SK-N-SH (cell line): ENCODE data around the gene AGRN. TPM values are rescaled to one million over a fixed set of nuclear protein-coding genes. Genes with fewer than 3 reads are reported as not detected.

Experiments
- CTCF ChIA-PET: fragments of 300-600, 350-600 bp; formaldehyde crosslinking; extraction: SDS; loops from one replicate; lab custom pipeline; 2021; lab: Yijun Ruan, JAX
- POLR2A ChIA-PET: fragments of 350-600 bp; sonication (Branson Sonifier 250); formaldehyde crosslinking; extraction: SDS; loops from one replicate; lab custom pipeline; 2020; ENCODE audit warnings: antibody characterized with exemption, inconsistent platforms; lab: Yijun Ruan, JAX
- DNase-seq: peaks from one replicate; pipeline ENCODE4 v3.0.0; 2012
- H2AFZ ChIP-seq: fragments of 200-600 bp; sonication (generic); 2 replicates; pipeline ENCODE4 v1.8.1; 2016; ENCODE audit warnings: antibody characterized with exemption, mild to moderate bottlenecking, low read depth
- H3F3A ChIP-seq: fragments of 200-600 bp; sonication (generic); replicated peaks from 2 replicates; pipeline ENCODE3; 2016; ENCODE audit warnings: antibody characterized with exemption, mild to moderate bottlenecking; ENCODE audit not compliant: insufficient read depth
- H3K27ac ChIP-seq, 2 experiments: fragments of 200-500 bp in 1 of 2; fragments of 200-600 bp in 1 of 2; sonication (Bioruptor generic) in 1 of 2; sonication (generic), shearing (Covaris generic) in 1 of 2; 2 replicates each; pipeline versions ENCODE4 v1.5.1 to v1.6.1; 2014 to 2016; ENCODE audit warnings: low read depth in 2 of 2, inconsistent platforms in 1 of 2, low read length in 1 of 2, mild to moderate bottlenecking in 1 of 2, mixed read lengths in 1 of 2
- H3K27me3 ChIP-seq: fragments of 200-600 bp; sonication (generic), shearing (Covaris generic); 2 replicates; pipeline ENCODE4 v1.6.1; 2016; ENCODE audit warnings: mixed run types; ENCODE audit not compliant: insufficient read depth
- H3K36me3 ChIP-seq, 2 experiments: fragments of 200-500 bp in 1 of 2; fragments of 200-600 bp in 1 of 2; sonication (Bioruptor generic) in 1 of 2; sonication (generic) in 1 of 2; replicated peaks in 1 of 2; 2 replicates each; pipeline versions ENCODE3 to v1.5.1; 2014 to 2016; ENCODE audit warnings: low read length in 1 of 2, mild to moderate bottlenecking in 1 of 2; ENCODE audit not compliant: insufficient read depth in 2 of 2, control insufficient read depth in 1 of 2
- H3K4me1 ChIP-seq, 2 experiments: fragments of 200-500 bp in 1 of 2; fragments of 200-600 bp in 1 of 2; sonication (Bioruptor generic) in 1 of 2; sonication (generic), shearing (Covaris generic) in 1 of 2; 2 replicates each; pipeline versions ENCODE4 v1.5.1 to v1.6.1; 2014 to 2016; ENCODE audit warnings: low read depth in 1 of 2, low read length in 1 of 2, mixed run types in 1 of 2; ENCODE audit not compliant: insufficient read depth in 2 of 2, control insufficient read depth in 1 of 2
- H3K4me2 ChIP-seq: fragments of 200-600 bp; sonication (generic), shearing (Covaris generic); 2 replicates; pipeline ENCODE4 v1.6.1; 2017; ENCODE audit warnings: mixed run types
- H3K4me3 ChIP-seq, 2 experiments: fragments of 200-500 bp in 1 of 2; fragments of 200-600 bp in 1 of 2; sonication (Bioruptor generic) in 1 of 2; sonication (generic), shearing (Covaris generic) in 1 of 2; 2 replicates each; pipeline versions ENCODE4 v1.5.1 to v1.8.1; 2014 to 2016; ENCODE audit warnings: low read depth in 2 of 2, inconsistent platforms in 1 of 2, low read length in 1 of 2, mild to moderate bottlenecking in 1 of 2, mixed read lengths in 1 of 2, moderate library complexity in 1 of 2
- H3K79me2 ChIP-seq: fragments of 200-600 bp; sonication (generic); 2 replicates; pipeline ENCODE4 v1.8.1; 2017; ENCODE audit warnings: mild to moderate bottlenecking; ENCODE audit not compliant: insufficient read depth
- H3K9ac ChIP-seq: fragments of 200-600 bp; sonication (generic); 2 replicates; pipeline ENCODE4 v1.6.1; 2017; ENCODE audit warnings: mixed run types
- H3K9me2 ChIP-seq: fragments of 200-600 bp; sonication (generic); 2 replicates; pipeline ENCODE4 v1.6.1; 2017; ENCODE audit warnings: mixed run types
- H3K9me3 ChIP-seq: fragments of 200-600 bp; sonication (generic); 2 replicates; pipeline ENCODE4 v1.6.1; 2017; ENCODE audit warnings: mixed run types, mild to moderate bottlenecking, moderate library complexity
- H4K20me1 ChIP-seq: fragments of 200-600 bp; sonication (generic); 2 replicates; pipeline ENCODE4 v1.6.1; 2017; ENCODE audit warnings: mild to moderate bottlenecking, mixed run types; ENCODE audit not compliant: insufficient read depth
- ELF1 ChIP-seq: IDR thresholded peaks from 2 replicates; pipeline ENCODE4 v1.4.0; 2012
- MEF2A ChIP-seq: IDR thresholded peaks from 2 replicates; pipeline ENCODE4 v1.4.0; 2012; ENCODE audit warnings: low read depth, borderline replicate concordance
- RCOR1 ChIP-seq: fragments of 150-350 bp; IDR thresholded peaks from 2 replicates; pipeline ENCODE4 v1.6.1; 2017; ENCODE audit warnings: antibody characterized with exemption, low read length
- RXRA ChIP-seq: IDR thresholded peaks from 2 replicates; pipeline ENCODE4 v1.4.0; 2012; ENCODE audit warnings: low read depth, mild to moderate bottlenecking, borderline replicate concordance
- TAF1 ChIP-seq: IDR thresholded peaks from 2 replicates; pipeline ENCODE4 v1.6.1; 2012; ENCODE audit warnings: low read depth, mild to moderate bottlenecking, low read length, moderate library complexity, borderline replicate concordance
- ZBTB33 ChIP-seq: IDR thresholded peaks from 2 replicates; pipeline ENCODE4 v1.4.0; 2012; ENCODE audit warnings: low read depth, borderline replicate concordance
- WGBS: methylation state at CpG from one replicate; pipeline ENCODE4 v1.1.6; 2017; ENCODE audit warnings: low lambda C conversion rate; 5-methylcytosine and 5-hydroxymethylcytosine counted together
- polyA plus RNA-seq, 3 experiments: library from polyadenylated mRNA; depleted of rRNA; stranded (reverse); fragments of >200 nt; gene quantifications; 2 replicates each; pipeline ENCODE4 v1.2.3, GENCODE V29; 2012

AGRN gene
- polyA plus RNA-seq, 1 of the 3 experiments (the other 2 are of a cell fraction) = 31.6 TPM

- H3F3A ChIP-seq = no peaks in the 10 kb centered on the region
- DNase-seq = no peak
- H3K9me2 ChIP-seq = no peaks in the 10 kb centered on the region
- H3K27ac ChIP-seq = no peak overlapping the region
- H3K79me2 ChIP-seq = no peaks in the 10 kb centered on the region
- 47% methylated on average over 6 of the region's 21 CpGs for WGBS
- ChIA-PET CTCF (interaction anchor here (0.5 to 9.1 kb wide), 16 partner anchors 8 to 311 kb away, joined by 3 to 246 read pairs (median 4); partner anchors contain the start of gene HES4), POLR2A (no interaction called here)
- peaks cover 0 to 12% of the 10 kb centered on the region in 2 experiments; a peak in 1 of 4 replicates for H3K4me1 ChIP-seq
- H3K27me3 ChIP-seq = peaks cover 13% of the 10 kb centered on the region; the same call in 1 of the 2 replicates
- H3K36me3 ChIP-seq = no peaks in the 10 kb centered on the region
- H4K20me1 ChIP-seq = no peaks in the 10 kb centered on the region
- no peaks in the 10 kb centered on the region for H3K9me3 ChIP-seq
- TF ChIP-seq TAF1 (no peak), MEF2A (no peak), ELF1 (no peak), RCOR1 (no peak), ZBTB33 (no peak)
- TF ChIP-seq, all 33 proteins: peak for 0
- H3K4me2 ChIP-seq = no peak overlapping the region
- no peak overlapping the region for H2AFZ ChIP-seq
- H3K4me3 ChIP-seq = no peak overlapping the region
- H3K9ac ChIP-seq = no peak overlapping the region
Measured at GRCh38 chr1:981491-981954, 38.4 kb upstream of the AGRN start.

- DNase-seq = no peak
- H2AFZ ChIP-seq = no peak within 1 kb of the TSS
- H3K36me3 ChIP-seq = no peaks in the 10 kb centered on the region
- H3K9ac ChIP-seq = no peak within 1 kb of the TSS
- ChIA-PET POLR2A (no interaction called here), CTCF (interaction anchor here (1.0 to 9.1 kb wide), 11 partner anchors 15 to 310 kb away, joined by 3 to 246 read pairs (median 6); partner anchors contain the start of genes HES4 and ISG15)
- no peaks in the 10 kb centered on the region for H3K79me2 ChIP-seq
- no CpG with 5 or more reads among the region's 28 CpGs for WGBS
- peaks cover 13% of the 10 kb centered on the region; the same call in 1 of the 2 replicates for H3K27me3 ChIP-seq
- H3K27ac ChIP-seq = no peak within 1 kb of the TSS
- H3K4me3 ChIP-seq = no peak within 1 kb of the TSS
- no peaks in the 10 kb centered on the region for H4K20me1 ChIP-seq
- H3K9me2 ChIP-seq = no peaks in the 10 kb centered on the region
- H3K4me1 ChIP-seq = peaks cover 0 to 12% of the 10 kb centered on the region in 2 experiments; a peak in 1 of 4 replicates
- no peak within 1 kb of the TSS for H3K4me2 ChIP-seq
- H3K9me3 ChIP-seq = no peaks in the 10 kb centered on the region
- H3F3A ChIP-seq = no peaks in the 10 kb centered on the region
- no peak for TF ChIP-seq RCOR1
Measured at GRCh38 chr1:981955-982558, 37.9 kb upstream of the AGRN start, which contains the start of gene PERM1. Gene PERM1 (minus strand): TSS chr1:982093. CDS start chr1:981029, 1,064 bp downstream.

GRCh38 chr1:982765-983436, 37.0 kb upstream of the AGRN start:
- H3K4me3 ChIP-seq = no peak overlapping the region
- H3K36me3 ChIP-seq = no peaks in the 10 kb centered on the region
- POLR2A ChIA-PET = interaction anchor here (0.6 kb wide), 1 partner anchor 40 kb away, joined by 3 read pairs; no protein-coding TSS in a partner anchor
- TF ChIP-seq RCOR1 (no peak), RXRA (no peak), TAF1 (no peak)
- peaks cover 0 to 12% of the 10 kb centered on the region in 2 experiments; a peak in 1 of 4 replicates for H3K4me1 ChIP-seq
- WGBS = 51% methylated on average over 13 of the region's 43 CpGs
- no peak overlapping the region for H2AFZ ChIP-seq
- H3K79me2 ChIP-seq = no peaks in the 10 kb centered on the region
- no peaks in the 10 kb centered on the region for H3F3A ChIP-seq
- DNase-seq = no peak
- H3K9me2 ChIP-seq = no peaks in the 10 kb centered on the region
- CTCF ChIA-PET = interaction anchor here (0.6 to 9.1 kb wide), 16 partner anchors 8 to 309 kb away, joined by 3 to 246 read pairs (median 8); partner anchors contain the start of genes HES4 and ISG15
- H3K9ac ChIP-seq = no peak overlapping the region
- no peak overlapping the region for H3K27ac ChIP-seq
- no peaks in the 10 kb centered on the region for H4K20me1 ChIP-seq
- peaks cover 21% of the 10 kb centered on the region; the same call in 1 of the 2 replicates for H3K27me3 ChIP-seq
- H3K4me2 ChIP-seq = no peak overlapping the region
- H3K9me3 ChIP-seq = no peaks in the 10 kb centered on the region
